Bronchial epithelial cell (primary cell): ENCODE results near the gene NKIRAS2. TPM values are rescaled to one million over a fixed set of nuclear protein-coding genes. Genes with fewer than 3 reads are reported as not detected.
"Not testable (repeated sequence)": the region's sequence is repeated elsewhere in the genome, so short reads cannot be mapped to it uniquely, and the experiment has no call there.

Experiments
- DNase-seq: peaks from one replicate; pipeline ENCODE4 v3.0.0-alpha.2; 2010; ENCODE audit warnings: low read depth
- FAIRE-seq: peaks from 2 replicates; lab custom pipeline; 2011; peaks lifted over from hg19 to GRCh38; lab: Jason Lieb, UNC
- H3K27me3 ChIP-seq: 2 replicates; pipeline ENCODE4 v1.5.1; 2011; ENCODE audit warnings: low read length; ENCODE audit not compliant: control insufficient read depth, insufficient read depth
- H3K36me3 ChIP-seq: 2 replicates; pipeline ENCODE4 v1.5.1; 2011; ENCODE audit warnings: low read length; ENCODE audit not compliant: control insufficient read depth, insufficient read depth
- H3K4me3 ChIP-seq: 2 replicates; pipeline ENCODE4 v1.5.1; 2011; ENCODE audit warnings: mild to moderate bottlenecking, low read depth, low read length, control low read depth
- CTCF ChIP-seq: IDR thresholded peaks from 2 replicates; pipeline ENCODE4 v1.5.1; 2011; ENCODE audit warnings: mild to moderate bottlenecking, moderate library complexity, low read length, control low read depth, inconsistent platforms; ENCODE audit not compliant: insufficient read depth, severe bottlenecking
- total RNA-seq: library from RNA; depleted of rRNA; stranded (reverse); fragments of >200 nt; gene quantifications from 2 replicates; pipeline ENCODE4 v1.2.1, GENCODE V29; 2014

Gene NKIRAS2
- total RNA-seq, 1 donor from 2014 or later = 13.7 TPM

GRCh38 chr17:42018339-42018738 lies 1.6 kb upstream of the NKIRAS2 start:
- H3K36me3 ChIP-seq = peaks cover 12% of the 10 kb centered on the region
- peak overlapping the region; percentile 85 for H3K4me3 ChIP-seq
- no peak for FAIRE-seq
- H3K27me3 ChIP-seq = no peaks in the 10 kb centered on the region
- TF ChIP-seq CTCF = no peak
- DNase-seq = no peak

GRCh38 chr17:42018988-42019387 lies 902 bp upstream of the NKIRAS2 start:
- FAIRE-seq (no peak), DNase-seq (no peak)
- no peak overlapping the region for H3K4me3 ChIP-seq
- H3K36me3 ChIP-seq = peaks cover 18% of the 10 kb centered on the region
- TF ChIP-seq CTCF = no peak
- H3K27me3 ChIP-seq = no peaks in the 10 kb centered on the region

GRCh38 chr17:42020845-42021244 lies 955 bp downstream of the NKIRAS2 start:
- not testable (repeated sequence) for FAIRE-seq, H3K27me3 ChIP-seq, DNase-seq
- peaks cover 18% of the 10 kb centered on the region for H3K36me3 ChIP-seq
- H3K4me3 ChIP-seq = peak overlapping the region; percentile 84

- Histone ChIP-seq H3K36me3 (peaks cover 18% of the 10 kb centered on the region), H3K27me3 (no peaks in the 10 kb centered on the region), H3K4me3 (no peak overlapping the region)
- TF ChIP-seq CTCF = no peak
- FAIRE-seq (no peak), DNase-seq (no peak)
Observed at GRCh38 chr17:42023524-42024349, 3.8 kb downstream of the NKIRAS2 start.

- DNase-seq = no peak
- H3K36me3 ChIP-seq = peaks cover 18% of the 10 kb centered on the region
- H3K4me3 ChIP-seq = no peak overlapping the region
- no peak for FAIRE-seq
- H3K27me3 ChIP-seq = no peaks in the 10 kb centered on the region
- no peak for TF ChIP-seq CTCF
Observed at GRCh38 chr17:42025191-42025579, 5.3 kb downstream of the NKIRAS2 start.

GRCh38 chr17:42025936-42026335 lies 6.0 kb downstream of the NKIRAS2 start:
- TF ChIP-seq CTCF = no peak
- no peaks in the 10 kb centered on the region for H3K27me3 ChIP-seq
- FAIRE-seq = no peak
- no peak for DNase-seq
- H3K36me3 ChIP-seq = peaks cover 18% of the 10 kb centered on the region
- H3K4me3 ChIP-seq = no peak overlapping the region
